Lower leg skin (tissue), 3 donors: ENCODE measurements around the gene GGT6.

Experiments
- POLR2A ChIP-seq, 2 donors: fragments of 450-650 bp; IDR thresholded peaks; one replicate each; pipeline ENCODE4 v1.6.1; 2016 to 2017; ENCODE audit warnings: antibody characterized with exemption in 2 of 2, mild to moderate bottlenecking in 1 of 2, moderate library complexity in 1 of 2
- TF ChIP-seq, protein P1 (sequence below), 3 donors: fragments of 450-650 bp; IDR thresholded peaks; one replicate each; pipeline ENCODE4 v1.5.1; 2016; ENCODE audit warnings: antibody characterized with exemption in 3 of 3, mild to moderate bottlenecking in 3 of 3, moderate library complexity in 2 of 3

GRCh38 chr17:4509923-4510617 lies 50.3 kb downstream of the GGT6 start:
- TF ChIP-seq, protein P1, sequence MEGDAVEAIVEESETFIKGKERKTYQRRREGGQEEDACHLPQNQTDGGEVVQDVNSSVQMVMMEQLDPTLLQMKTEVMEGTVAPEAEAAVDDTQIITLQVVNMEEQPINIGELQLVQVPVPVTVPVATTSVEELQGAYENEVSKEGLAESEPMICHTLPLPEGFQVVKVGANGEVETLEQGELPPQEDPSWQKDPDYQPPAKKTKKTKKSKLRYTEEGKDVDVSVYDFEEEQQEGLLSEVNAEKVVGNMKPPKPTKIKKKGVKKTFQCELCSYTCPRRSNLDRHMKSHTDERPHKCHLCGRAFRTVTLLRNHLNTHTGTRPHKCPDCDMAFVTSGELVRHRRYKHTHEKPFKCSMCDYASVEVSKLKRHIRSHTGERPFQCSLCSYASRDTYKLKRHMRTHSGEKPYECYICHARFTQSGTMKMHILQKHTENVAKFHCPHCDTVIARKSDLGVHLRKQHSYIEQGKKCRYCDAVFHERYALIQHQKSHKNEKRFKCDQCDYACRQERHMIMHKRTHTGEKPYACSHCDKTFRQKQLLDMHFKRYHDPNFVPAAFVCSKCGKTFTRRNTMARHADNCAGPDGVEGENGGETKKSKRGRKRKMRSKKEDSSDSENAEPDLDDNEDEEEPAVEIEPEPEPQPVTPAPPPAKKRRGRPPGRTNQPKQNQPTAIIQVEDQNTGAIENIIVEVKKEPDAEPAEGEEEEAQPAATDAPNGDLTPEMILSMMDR (IDR thresholded peaks at IDR 0.05) = no peak
- TF ChIP-seq POLR2A (IDR thresholded peaks at IDR 0.05) = no peak
